K562 (cell line): ENCODE data around the gene CGREF1. TPM values are rescaled to one million over a fixed set of nuclear protein-coding genes. Genes with fewer than 3 reads are reported as not detected.

Source experiments
- ATAC-seq: fragments of 200-7000 bp; cut with Tn5 transposase; 3 replicates; pipeline ENCODE4 v1.9.1; 2020; ENCODE audit warnings: moderate library complexity
- BruUV-seq: library from RNA; stranded (reverse); fragments of 400-500 nt; replicated peaks from 2 replicates; lab custom pipeline; 2021; lab: Mats Ljungman, UMichigan
- CTCF ChIA-PET: fragments of 300-600 bp; formaldehyde crosslinking; extraction: SDS; loops from one replicate; lab custom pipeline; 2021; ENCODE audit warnings: low intra/inter-chr PET ratio; lab: Yijun Ruan, JAX
- POLR2A ChIA-PET: fragments of 300-600, 350-650 bp; sonication (Branson Sonifier 250); formaldehyde crosslinking; extraction: SDS; loops from one replicate; lab custom pipeline; 2021; ENCODE audit warnings: antibody characterized with exemption, inconsistent platforms; lab: Yijun Ruan, JAX
- DNase-seq, 4 experiments: peaks; one replicate each; pipeline versions ENCODE4 v3.0.0 to v3.0.0-alpha.2; 2011 to 2018; ENCODE audit warnings: low spot score in 3 of 4, mixed read lengths in 3 of 4; ENCODE audit errors: extremely low read depth in 1 of 4
- FAIRE-seq: peaks from 2 replicates; lab custom pipeline; 2011; peaks lifted over from hg19 to GRCh38; lab: Jason Lieb, UNC
- H2AFZ ChIP-seq: 2 replicates; pipeline ENCODE4 v1.6.0; 2011; ENCODE audit warnings: low read depth, low read length, control low read depth, inconsistent platforms
- H3K27ac ChIP-seq: fragments of 200-600 bp; 3 replicates; pipeline ENCODE4 v1.8.0; 2011; ENCODE audit warnings: low read depth, mild to moderate bottlenecking, control low read depth, inconsistent platforms, low read length, moderate library complexity, mixed read lengths; ENCODE audit errors: extremely low read depth
- H3K27me3 ChIP-seq, 2 experiments: fragments of 300-600 bp in 1 of 2; 2 replicates in 1 of 2; 3 replicates in 1 of 2; pipeline versions ENCODE4 v1.6.0 to v1.8.0; 2011; ENCODE audit warnings: inconsistent platforms in 2 of 2, low read length in 2 of 2, mild to moderate bottlenecking in 1 of 2, mixed read lengths in 1 of 2, moderate library complexity in 1 of 2; ENCODE audit not compliant: control insufficient read depth in 2 of 2, insufficient read depth in 2 of 2
- H3K36me3 ChIP-seq: fragments of 300-600 bp; 3 replicates; pipeline ENCODE4 v1.8.0; 2011; ENCODE audit warnings: mild to moderate bottlenecking, low read length, inconsistent platforms; ENCODE audit not compliant: control insufficient read depth, insufficient read depth
- H3K4me1 ChIP-seq, 2 experiments: fragments of 200-600 bp in 1 of 2; replicated peaks in 1 of 2; 2 replicates in 1 of 2; 3 replicates in 1 of 2; pipeline versions ENCODE4 v1.5.1 to v1.8.0; 2011; ENCODE audit warnings: inconsistent platforms in 2 of 2, low read length in 2 of 2, mild to moderate bottlenecking in 1 of 2, mixed read lengths in 1 of 2, moderate library complexity in 1 of 2; ENCODE audit not compliant: control insufficient read depth in 2 of 2, insufficient read depth in 2 of 2
- H3K4me2 ChIP-seq: 2 replicates; pipeline ENCODE4 v1.6.1; 2011; ENCODE audit warnings: low read length, control low read depth, inconsistent platforms, mixed read lengths; ENCODE audit not compliant: insufficient read depth
- H3K4me3 ChIP-seq: fragments of 200-600 bp; sonication (generic), shearing (Covaris generic); 2 replicates; pipeline ENCODE4 v1.5.1; 2016; ENCODE audit warnings: control low read depth, inconsistent platforms
- H3K79me2 ChIP-seq: fragments of 200-600 bp; 3 replicates; pipeline ENCODE4 v1.8.0; 2011; ENCODE audit warnings: low read length, inconsistent platforms; ENCODE audit not compliant: control insufficient read depth, insufficient read depth
- H3K9ac ChIP-seq, 2 experiments: 2 replicates each; pipeline versions ENCODE4 v1.6.0 to v1.6.1; 2011; ENCODE audit warnings: low read depth in 2 of 2, low read length in 2 of 2, control low read depth in 1 of 2, inconsistent platforms in 1 of 2, mild to moderate bottlenecking in 1 of 2, mixed read lengths in 1 of 2; ENCODE audit not compliant: insufficient read depth in 1 of 2
- H3K9me1 ChIP-seq: one replicate; pipeline ENCODE4 v1.6.0; 2011; ENCODE audit warnings: inconsistent platforms, mild to moderate bottlenecking, low read length, moderate library complexity; ENCODE audit not compliant: control insufficient read depth, insufficient read depth
- H3K9me3 ChIP-seq: replicated peaks from 2 replicates; pipeline ENCODE4 v1.5.1; 2011; ENCODE audit warnings: low read depth, low read length, inconsistent platforms; ENCODE audit not compliant: control insufficient read depth, insufficient read depth
- H4K20me1 ChIP-seq: replicated peaks from 2 replicates; pipeline ENCODE4 v1.6.1; 2011; ENCODE audit warnings: low read length, inconsistent platforms, mixed read lengths; ENCODE audit not compliant: control insufficient read depth, insufficient read depth
- ERF ChIP-seq: fragments of 450-650 bp; formaldehyde crosslinking; IDR thresholded peaks from 2 replicates; pipeline ENCODE4 v1.4.0; 2020; ENCODE audit warnings: mild to moderate bottlenecking, mixed read lengths
- HCFC1 ChIP-seq: IDR thresholded peaks from 2 replicates; pipeline ENCODE4 v1.6.1; 2012; ENCODE audit warnings: low read depth, low read length, improper control_type of control experiment
- HNRNPLL ChIP-seq: fragments of 200-400 bp; formaldehyde crosslinking; IDR thresholded peaks from 2 replicates; pipeline ENCODE4 v1.6.1; 2017; ENCODE audit warnings: low read length, low read depth, mild to moderate bottlenecking; ENCODE audit not compliant: poor library complexity, severe bottlenecking
- JUNB ChIP-seq: fragments of 450-650 bp; formaldehyde crosslinking; conservative IDR thresholded peaks from 2 replicates; pipeline ENCODE4 v1.4.0; 2020; ENCODE audit warnings: mild to moderate bottlenecking
- ZNF512 ChIP-seq: IDR thresholded peaks from 2 replicates; pipeline ENCODE4 v1.6.1; 2016; ENCODE audit warnings: missing genetic modification characterization, missing compliant biosample characterization
- WGBS: fragments of 100-300 bp; shearing (Covaris generic); methylation state at CpG from one replicate; pipeline ENCODE4 v1.1.6; 2016; ENCODE audit warnings: low coverage, mixed read lengths; ENCODE audit not compliant: insufficient coverage; ENCODE audit errors: missing lambda C conversion rate; 5-methylcytosine and 5-hydroxymethylcytosine counted together
- in situ Hi-C: fragments of 300-500 bp; cut with MboI; formaldehyde crosslinking; loops from 4 replicates; pipeline ENCODE4 v1.15.0; 2018; ENCODE audit warnings: inconsistent platforms, mixed read lengths
- intact Hi-C: fragments of 100-400 bp; cut with micrococcal nuclease; formaldehyde crosslinking; loops from 2 replicates; pipeline ENCODE4 v1.14.2; 2022
- polyA plus RNA-seq, 8 experiments: library from polyadenylated mRNA; depleted of rRNA in 4 of 8; stranded (reverse) in 5 of 8; unstranded in 3 of 8; fragments of >200 nt; fragmentation: Nextera tagmentation in 2 of 8; fragmentation: Illumina TruSeq in 1 of 8; extraction: Ambion mirVana in 2 of 8; extraction: Trizol in 1 of 8; gene quantifications; 2 replicates each; pipeline versions ENCODE4 v1.2.1 to v1.2.3, GENCODE V29; 2011 to 2014; ENCODE audit warnings: inconsistent platforms in 1 of 8, missing spikeins in 1 of 8
- total RNA-seq, 7 experiments: library from RNA; depleted of rRNA in 6 of 7; stranded (reverse); fragments of >200 nt in 6 of 7; fragmentation: Illumina TruSeq in 2 of 7; extraction: Trizol in 2 of 7; gene quantifications; 2 replicates each; pipeline versions ENCODE4 v1.2.1 to v1.2.3, GENCODE V29; 2011 to 2021; ENCODE audit warnings: low replicate concordance in 1 of 7
- TF ChIP-seq, protein P1 (sequence below): fragments of 250-450 bp; sonication (Bioruptor Pico); IDR thresholded peaks from 2 replicates; pipeline ENCODE4 v1.5.0; 2021; ENCODE audit warnings: mild to moderate bottlenecking, moderate library complexity

The CGREF1 gene
- total and polyA plus RNA-seq, 9 of the 15 experiments (the other 6 are each of a cell fraction or from before 2014, with no cell fraction given) = 0.07 to 0.50 (median 0.37) TPM

- FAIRE-seq (no peak), ATAC-seq (no peak)
Measured at GRCh38 chr2:27122791-27123190, 3.9 kb upstream of the CGREF1 start.

DNA sequence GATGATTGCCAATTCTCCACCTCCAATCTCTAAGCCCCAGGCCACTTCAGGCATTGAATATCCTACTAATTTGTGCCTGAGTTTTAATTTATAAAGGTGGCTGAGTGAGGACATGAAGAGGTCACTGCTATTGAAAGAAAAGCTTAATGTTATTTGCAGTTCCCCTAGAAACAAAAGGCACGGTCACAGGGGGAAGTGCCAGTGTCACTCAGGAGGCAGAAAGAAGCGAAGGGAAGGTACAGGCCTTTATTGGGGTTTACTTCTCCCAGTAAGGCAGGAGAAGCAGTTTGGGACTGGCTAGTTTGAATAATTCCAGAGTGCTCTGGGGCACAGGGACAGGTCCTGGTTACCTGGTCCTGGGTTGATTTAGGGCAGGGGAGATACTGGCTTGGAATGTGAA, 3.0 kb upstream of the CGREF1 start:
- ATAC-seq = no peak
- H3K4me1 ChIP-seq = peaks cover 10 to 23% of the 10 kb centered on the region in 2 experiments; a peak in 4 of 5 replicates
- POLR2A ChIA-PET = interaction anchor here (0.7 to 0.8 kb wide), 2 partner anchors 180 to 353 kb away, joined by 3 read pairs; no protein-coding TSS in a partner anchor
- H3K27me3 ChIP-seq = peaks cover 7 to 11% of the 10 kb centered on the region in 2 experiments; a peak in 4 of 5 replicates
- CTCF ChIA-PET = no interaction called here
- no peak for FAIRE-seq
- no peaks in the 10 kb centered on the region for H3K36me3 ChIP-seq
- H3K9me1 ChIP-seq = no peaks in the 10 kb centered on the region
- H3K9me3 ChIP-seq = no peaks in the 10 kb centered on the region
- in situ Hi-C loops (no loop called here), intact Hi-C loops (no loop called here)
- BruUV-seq = no TSS peak
- no peak overlapping the region for H3K27ac ChIP-seq
- no peak overlapping the region for H3K9ac ChIP-seq
- no peaks in the 10 kb centered on the region for H3K79me2 ChIP-seq
- H3K4me2 ChIP-seq = no peak overlapping the region
- no peak for DNase-seq
- no peak overlapping the region for H2AFZ ChIP-seq
- no peaks in the 10 kb centered on the region for H4K20me1 ChIP-seq
- WGBS = 27% methylated on average over 2 of the region's 2 CpGs
- H3K4me3 ChIP-seq = no peak overlapping the region
- TF ChIP-seq ZNF512 (tag) = no peak
- TF ChIP-seq, protein P1, sequence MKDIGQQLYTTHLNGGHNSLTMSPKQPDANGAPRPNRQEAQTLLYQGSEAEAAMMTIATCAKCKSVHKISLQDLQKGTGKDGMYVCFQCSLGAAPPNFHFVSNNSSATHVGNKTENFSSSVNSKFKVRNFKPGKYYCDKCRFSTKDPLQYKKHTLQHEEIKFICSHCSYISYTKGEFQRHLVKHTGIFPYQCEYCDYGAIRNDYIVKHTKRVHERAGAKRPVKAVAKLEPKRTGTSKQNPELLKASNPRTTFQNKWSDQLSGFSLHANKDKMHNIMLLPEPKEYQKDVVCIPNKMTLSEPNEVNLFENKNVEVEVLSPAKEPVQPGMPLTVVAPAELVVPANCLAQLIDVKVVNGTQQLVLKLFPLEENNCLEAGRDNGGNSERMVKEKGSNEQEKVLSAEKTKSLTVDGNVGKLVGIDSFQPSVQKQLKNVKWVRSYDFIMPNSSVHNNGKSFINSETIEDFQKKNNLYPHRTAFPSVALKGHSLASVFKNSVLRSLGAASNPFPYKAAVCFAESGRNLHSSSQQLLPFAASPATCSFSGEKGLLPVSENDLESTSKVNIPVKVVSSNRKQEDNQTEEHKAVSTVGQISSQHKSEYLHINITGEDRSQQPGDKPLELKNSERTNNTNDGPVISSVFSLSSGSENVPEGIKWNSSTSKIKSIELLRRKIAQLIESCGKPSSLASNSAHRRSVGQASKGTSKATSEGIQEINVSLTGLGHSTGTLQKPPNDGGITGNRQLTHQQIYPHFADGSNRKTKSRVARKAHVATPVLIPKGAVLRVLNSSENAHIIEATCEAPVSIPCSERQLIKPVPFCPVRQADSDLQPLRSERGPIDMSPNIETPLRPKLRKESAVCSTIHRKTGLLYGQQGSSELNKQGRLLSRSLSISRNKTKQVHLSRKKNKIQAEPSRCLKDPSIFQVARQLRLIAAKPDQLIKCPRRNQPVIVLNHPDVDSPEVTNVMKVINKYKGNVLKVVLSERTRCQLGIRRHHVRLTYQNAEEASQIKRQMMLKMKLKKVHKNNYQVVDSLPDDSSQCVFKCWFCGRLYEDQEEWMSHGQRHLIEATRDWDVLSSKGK (CRISPR knock-in tag) = no peak
- no peak for TF ChIP-seq ERF (CRISPR knock-in tag)
- no peak for TF ChIP-seq JUNB (CRISPR knock-in tag)

More at GRCh38 chr2:27122791-27123190, 3.9 kb upstream of the CGREF1 start:
- Histone ChIP-seq H3K9me3 (no peaks in the 10 kb centered on the region), H3K9ac (no peak overlapping the region), H3K4me3 (no peak overlapping the region), H3K36me3 (no peaks in the 10 kb centered on the region), H3K4me2 (peak overlapping the region; percentile 82), H3K9me1 (no peaks in the 10 kb centered on the region), H3K27me3 (peaks cover 7 to 11% of the 10 kb centered on the region in 2 experiments; a peak in 4 of 5 replicates), H3K27ac (no peak overlapping the region), H2AFZ (peak overlapping the region; percentile 98), H4K20me1 (no peaks in the 10 kb centered on the region), H3K4me1 (peaks cover 10 to 23% of the 10 kb centered on the region in 2 experiments; a peak in 4 of 5 replicates), H3K79me2 (no peaks in the 10 kb centered on the region)
- intact Hi-C loops (no loop called here), in situ Hi-C loops (no loop called here)
- BruUV-seq = no TSS peak
- TF ChIP-seq HNRNPLL (peak; percentile 1), HCFC1 (no peak)
- CTCF ChIA-PET = no interaction called here
- DNase-seq = no peak
- POLR2A ChIA-PET = interaction anchor here (0.7 to 4.1 kb wide), 4 partner anchors 10 to 354 kb away, joined by 3 to 17 read pairs (median 3); no protein-coding TSS in a partner anchor
- WGBS = 58% methylated on average over 7 of the region's 7 CpGs
